Retinal pigment epithelial cell (primary cell): ENCODE measurements around the gene BEND6.

ENCODE experiments used
- DNase-seq: peaks from one replicate; pipeline ENCODE4 v3.0.0-alpha.2; 2010; ENCODE audit warnings: low read depth
- H3K4me3 ChIP-seq: 2 replicates; pipeline ENCODE4 v1.5.1; 2011; ENCODE audit warnings: mild to moderate bottlenecking, low read length, control low read depth, moderate library complexity
- CTCF ChIP-seq: conservative IDR thresholded peaks from 2 replicates; pipeline ENCODE4 v1.5.1; 2011; ENCODE audit warnings: low read depth, low read length, control low read depth, inconsistent platforms

BEND6 gene

GRCh38 chr6:56959938-56960337 lies 5.0 kb downstream of the BEND6 start:
- no peak overlapping the region for H3K4me3 ChIP-seq
- DNase-seq: no peak
- TF ChIP-seq CTCF: no peak

- H3K4me3 ChIP-seq: no peak overlapping the region
- no peak for TF ChIP-seq CTCF
- DNase-seq: no peak
Observed at GRCh38 chr6:56961151-56961550, 6.2 kb downstream of the BEND6 start.

- no peak overlapping the region for H3K4me3 ChIP-seq
- TF ChIP-seq CTCF: no peak
- no peak for DNase-seq
Observed at GRCh38 chr6:56962441-56962840, 7.5 kb downstream of the BEND6 start.

- no peak overlapping the region for H3K4me3 ChIP-seq
- no peak for DNase-seq
- TF ChIP-seq CTCF: no peak
Observed at GRCh38 chr6:56963043-56963442, 8.1 kb downstream of the BEND6 start.

GRCh38 chr6:56963793-56964192 lies 8.9 kb downstream of the BEND6 start:
- TF ChIP-seq CTCF: no peak
- H3K4me3 ChIP-seq: no peak overlapping the region
- DNase-seq: no peak

- no peak for DNase-seq
- H3K4me3 ChIP-seq: no peak overlapping the region
- TF ChIP-seq CTCF: no peak
Observed at GRCh38 chr6:56965126-56965525, 10.2 kb downstream of the BEND6 start.

- DNase-seq: no peak
- H3K4me3 ChIP-seq: no peak overlapping the region
- TF ChIP-seq CTCF: no peak
Observed at GRCh38 chr6:56970849-56971248, 15.9 kb downstream of the BEND6 start.
